ENCODE results near the gene SOCS2. TPM values are rescaled to one million over a fixed set of nuclear protein-coding genes. Genes with fewer than 3 reads are reported as not detected.
"Not testable (repeated sequence)": the region's sequence is repeated elsewhere in the genome, so short reads cannot be mapped to it uniquely, and the experiment has no call there.

SOCS2 gene
- total RNA-seq, 2 donors from 2014 or later: 24.3 to 37.7 TPM

DNA sequence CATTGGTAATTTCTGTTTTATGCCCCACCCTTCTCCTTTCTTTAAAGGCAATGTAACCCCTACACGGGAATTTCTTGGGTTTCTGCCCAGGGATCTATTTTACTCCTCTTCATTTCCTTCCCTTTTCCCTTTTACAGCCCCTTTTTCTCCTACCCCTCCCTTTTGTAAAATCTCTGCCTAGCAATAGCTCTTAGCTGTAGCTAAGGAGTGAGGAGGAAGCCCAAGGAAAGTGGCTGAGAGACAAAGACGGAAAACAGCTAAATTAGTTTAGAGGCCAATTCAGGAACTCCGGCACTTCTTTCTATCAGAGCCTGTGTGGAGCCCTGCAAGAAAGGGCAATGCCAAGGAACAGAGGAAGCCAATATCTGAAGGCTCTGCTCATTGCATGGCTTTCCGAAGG lies 40.3 kb downstream of the SOCS2 start:
- H3K27ac Mint-ChIP-seq: no peak overlapping the region
- no peak overlapping the region for H3K4me3 Mint-ChIP-seq
- peaks cover 27% of the 10 kb centered on the region for H3K27me3 Mint-ChIP-seq
- H3K4me1 Mint-ChIP-seq: peaks cover 6% of the 10 kb centered on the region
- peaks cover 2% of the 10 kb centered on the region for H3K36me3 Mint-ChIP-seq (ENCODE audit: low read depth)
- DNase-seq: no peak
- H3K9me3 ChIP-seq (ENCODE audit: control insufficient read depth, low read length, poor library complexity, severe bottlenecking): no peaks in the 10 kb centered on the region
- ATAC-seq: no peak

DNA sequence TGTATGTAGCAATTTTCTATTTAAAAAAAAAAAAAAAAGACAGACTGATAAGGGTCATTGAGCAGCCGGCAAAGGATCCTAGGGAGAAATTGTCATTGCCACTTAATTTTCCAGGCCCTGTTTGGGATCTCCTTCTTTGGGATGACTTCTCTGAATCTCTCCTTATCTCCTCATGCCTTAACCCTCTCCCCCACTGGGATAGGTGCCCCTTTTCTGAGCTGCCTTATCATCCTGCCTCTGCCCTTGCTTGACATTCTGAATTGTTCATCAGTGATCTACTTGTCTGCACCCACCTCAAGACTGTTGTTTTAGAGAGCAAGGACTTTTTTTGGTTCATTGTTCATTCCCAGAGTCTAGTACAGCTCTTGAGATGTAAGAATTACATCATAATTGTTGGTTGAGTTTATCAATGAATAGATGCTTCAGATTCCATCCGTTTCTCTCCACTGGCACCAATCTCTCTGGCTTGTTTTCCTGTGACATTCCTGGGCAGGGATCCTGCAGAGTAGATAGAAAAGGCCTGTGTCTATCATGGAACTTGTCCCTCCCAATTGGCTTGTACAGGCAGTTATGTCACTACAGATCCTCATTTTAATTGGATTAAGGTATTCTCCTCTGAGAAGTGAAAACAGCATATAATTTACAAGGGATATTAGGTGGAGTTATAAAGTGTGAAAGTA lies 42.6 kb downstream of the SOCS2 start:
- DNase-seq (no peak), ATAC-seq (no peak)
- H3K4me1 Mint-ChIP-seq: peaks cover 6% of the 10 kb centered on the region
- no peak overlapping the region for H3K4me3 Mint-ChIP-seq
- H3K27ac Mint-ChIP-seq: no peak overlapping the region
- peaks cover 2% of the 10 kb centered on the region for H3K36me3 Mint-ChIP-seq (ENCODE audit: low read depth)
- peaks cover 19% of the 10 kb centered on the region for H3K27me3 Mint-ChIP-seq
- no peaks in the 10 kb centered on the region for H3K9me3 ChIP-seq (ENCODE audit: control insufficient read depth, low read length, poor library complexity, severe bottlenecking)

GRCh38 chr12:93616584-93617101 lies 44.2 kb downstream of the SOCS2 start:
- Mint-ChIP-seq H3K27me3 (peaks cover 19% of the 10 kb centered on the region), H3K27ac (no peak overlapping the region), H3K4me3 (no peak overlapping the region), H3K4me1 (peaks cover 6% of the 10 kb centered on the region), H3K36me3 (ENCODE audit: low read depth) (peaks cover 2% of the 10 kb centered on the region)
- no peaks in the 10 kb centered on the region for H3K9me3 ChIP-seq (ENCODE audit: control insufficient read depth, low read length, poor library complexity, severe bottlenecking)
- ATAC-seq (no peak), DNase-seq (no peak)

GRCh38 chr12:93618891-93619410 lies 46.5 kb downstream of the SOCS2 start:
- H3K9me3 ChIP-seq (ENCODE audit: control insufficient read depth, low read length, poor library complexity, severe bottlenecking): no peaks in the 10 kb centered on the region
- Mint-ChIP-seq H3K4me1 (no peaks in the 10 kb centered on the region), H3K27me3 (no peaks in the 10 kb centered on the region), H3K4me3 (no peak overlapping the region), H3K36me3 (ENCODE audit: low read depth) (no peaks in the 10 kb centered on the region), H3K27ac (no peak overlapping the region)
- ATAC-seq: no peak
- no peak for DNase-seq

GRCh38 chr12:93621986-93622385 lies 49.5 kb downstream of the SOCS2 start:
- H3K4me3 Mint-ChIP-seq: no peak overlapping the region
- no peak for DNase-seq

DNA sequence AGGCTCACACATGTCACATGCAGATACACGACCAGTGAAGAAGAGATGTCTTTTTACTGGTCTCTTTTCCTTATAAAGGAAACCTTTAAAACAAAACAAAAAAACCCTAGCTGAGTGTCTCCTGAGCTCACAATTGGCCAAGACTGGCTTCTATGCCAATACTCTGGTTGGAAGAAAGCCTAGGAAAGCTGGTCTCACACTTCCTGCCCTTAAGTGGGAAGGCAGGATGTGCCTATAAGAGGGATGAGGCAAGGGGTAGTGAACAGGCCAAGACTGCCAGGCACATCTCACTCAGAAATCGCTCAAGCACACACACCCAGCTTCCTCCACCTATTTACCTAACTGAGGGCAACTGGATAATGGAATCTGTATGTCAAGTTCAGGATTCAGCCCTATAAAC lies 50.0 kb downstream of the SOCS2 start:
- no peaks in the 10 kb centered on the region for H3K9me3 ChIP-seq (ENCODE audit: control insufficient read depth, low read length, poor library complexity, severe bottlenecking)
- Mint-ChIP-seq H3K27me3 (no peaks in the 10 kb centered on the region), H3K4me3 (no peak overlapping the region), H3K4me1 (no peaks in the 10 kb centered on the region), H3K27ac (no peak overlapping the region), H3K36me3 (ENCODE audit: low read depth) (no peaks in the 10 kb centered on the region)
- no peak for ATAC-seq
- no peak for DNase-seq

More at GRCh38 chr12:93621986-93622385, 49.5 kb downstream of the SOCS2 start:
- Mint-ChIP-seq H3K27me3 (no peaks in the 10 kb centered on the region), H3K36me3 (ENCODE audit: low read depth) (no peaks in the 10 kb centered on the region), H3K4me1 (no peaks in the 10 kb centered on the region), H3K27ac (no peak overlapping the region)
- ATAC-seq: no peak
- H3K9me3 ChIP-seq (ENCODE audit: control insufficient read depth, low read length, poor library complexity, severe bottlenecking): no peaks in the 10 kb centered on the region

- no peak for ATAC-seq
- Mint-ChIP-seq H3K27ac (no peak overlapping the region), H3K36me3 (ENCODE audit: low read depth) (no peaks in the 10 kb centered on the region)
Observed at GRCh38 chr12:93624595-93625294, 52.3 kb downstream of the SOCS2 start.

GRCh38 chr12:93625295-93625645 lies 52.8 kb downstream of the SOCS2 start:
- ATAC-seq; H3K4me1 Mint-ChIP-seq; H3K27ac Mint-ChIP-seq; DNase-seq; H3K36me3 Mint-ChIP-seq (ENCODE audit: low read depth); H3K27me3 Mint-ChIP-seq; H3K9me3 ChIP-seq (ENCODE audit: control insufficient read depth, low read length, poor library complexity, severe bottlenecking); H3K4me3 Mint-ChIP-seq: not testable (repeated sequence)

More at GRCh38 chr12:93624595-93625294, 52.3 kb downstream of the SOCS2 start:
- H3K4me3 Mint-ChIP-seq: no peak overlapping the region
- DNase-seq: no peak
- no peaks in the 10 kb centered on the region for H3K9me3 ChIP-seq (ENCODE audit: control insufficient read depth, low read length, poor library complexity, severe bottlenecking)
- no peaks in the 10 kb centered on the region for H3K4me1 Mint-ChIP-seq
- no peaks in the 10 kb centered on the region for H3K27me3 Mint-ChIP-seq

- ATAC-seq (no peak), DNase-seq (no peak)
- Mint-ChIP-seq H3K36me3 (ENCODE audit: low read depth) (no peaks in the 10 kb centered on the region), H3K27ac (no peak overlapping the region), H3K27me3 (no peaks in the 10 kb centered on the region), H3K4me1 (no peaks in the 10 kb centered on the region), H3K4me3 (no peak overlapping the region)
- H3K9me3 ChIP-seq (ENCODE audit: control insufficient read depth, low read length, poor library complexity, severe bottlenecking): no peaks in the 10 kb centered on the region
Observed at GRCh38 chr12:93626160-93626559, 53.7 kb downstream of the SOCS2 start.

Other genes with a start within 250 kb of the SOCS2 start
- gene NUDT4, start 194.8 kb upstream of the SOCS2 start, total RNA-seq: 10 to 100 TPM; 60.4 to 78.8 TPM
- gene UBE2N, start 130.7 kb upstream of the SOCS2 start, total RNA-seq: 10 to 100 TPM; 94.1 to 99.6 TPM
- 10 to 100 TPM; 34.7 to 39.9 TPM for gene MRPL42, start 105.2 kb upstream of the SOCS2 start, total RNA-seq
- gene CRADD, start 104.7 kb downstream of the SOCS2 start, total RNA-seq: 10 to 100 TPM; 13.0 to 14.4 TPM

Measured in T-helper 17 cell (primary cell).